Panc1 (cell line): ENCODE measurements around the gene SNPH.

ENCODE experiments used
- POLR2AphosphoS5 ChIP-seq: IDR thresholded peaks from 2 replicates; pipeline ENCODE4 v1.6.1; 2012; ENCODE audit warnings: mild to moderate bottlenecking, low read depth, low read length, moderate library complexity
- REST ChIP-seq, 2 experiments: IDR thresholded peaks; 2 replicates each; pipeline ENCODE4 v1.6.1; 2011 to 2012; ENCODE audit warnings: low read depth in 2 of 2, control low read depth in 1 of 2, low read length in 1 of 2, mild to moderate bottlenecking in 1 of 2, moderate library complexity in 1 of 2; ENCODE audit not compliant: insufficient read depth in 1 of 2
- TCF7L2 ChIP-seq: IDR thresholded peaks from 2 replicates; pipeline ENCODE4 v1.6.1; 2011; ENCODE audit warnings: mild to moderate bottlenecking, low read depth, low read length, inconsistent platforms
- TF ChIP-seq, protein P1 (sequence below): fragments of 450-650 bp; IDR thresholded peaks from 2 replicates; pipeline ENCODE4 v1.5.1; 2017; ENCODE audit warnings: mild to moderate bottlenecking

DNA sequence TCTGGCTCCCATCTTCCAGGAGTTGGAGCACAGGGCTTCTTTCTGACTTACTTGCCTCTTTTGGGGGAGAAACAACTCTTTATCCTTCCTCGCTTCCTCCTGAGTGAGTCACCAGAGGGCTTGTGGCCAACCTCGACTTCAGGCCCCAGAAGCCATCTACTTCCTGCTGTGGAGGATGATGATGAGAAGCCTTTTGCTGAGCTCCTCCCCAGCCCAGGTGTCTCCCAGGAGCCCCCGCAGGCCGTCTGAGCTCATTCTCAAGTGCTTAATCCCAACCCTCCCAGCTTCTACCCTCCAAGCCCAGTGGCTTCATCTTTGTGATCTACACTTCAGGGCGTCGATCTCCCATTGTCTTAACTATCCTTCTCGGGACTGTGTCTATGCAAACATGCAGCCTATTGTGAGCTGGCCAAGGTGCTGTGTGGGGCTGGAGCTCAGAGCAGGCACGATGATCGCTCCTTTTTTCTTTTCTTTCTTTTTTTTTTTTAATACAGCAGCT is 35.0 kb downstream of the SNPH start:
- TF ChIP-seq REST (IDR thresholded peaks at IDR 0.05; ENCODE audit: insufficient read depth in 1 of 2, low read depth in 2 of 2, low read length in 1 of 2) (no peak), POLR2AphosphoS5 (no peak), TCF7L2 (no peak)
- TF ChIP-seq, protein P1, sequence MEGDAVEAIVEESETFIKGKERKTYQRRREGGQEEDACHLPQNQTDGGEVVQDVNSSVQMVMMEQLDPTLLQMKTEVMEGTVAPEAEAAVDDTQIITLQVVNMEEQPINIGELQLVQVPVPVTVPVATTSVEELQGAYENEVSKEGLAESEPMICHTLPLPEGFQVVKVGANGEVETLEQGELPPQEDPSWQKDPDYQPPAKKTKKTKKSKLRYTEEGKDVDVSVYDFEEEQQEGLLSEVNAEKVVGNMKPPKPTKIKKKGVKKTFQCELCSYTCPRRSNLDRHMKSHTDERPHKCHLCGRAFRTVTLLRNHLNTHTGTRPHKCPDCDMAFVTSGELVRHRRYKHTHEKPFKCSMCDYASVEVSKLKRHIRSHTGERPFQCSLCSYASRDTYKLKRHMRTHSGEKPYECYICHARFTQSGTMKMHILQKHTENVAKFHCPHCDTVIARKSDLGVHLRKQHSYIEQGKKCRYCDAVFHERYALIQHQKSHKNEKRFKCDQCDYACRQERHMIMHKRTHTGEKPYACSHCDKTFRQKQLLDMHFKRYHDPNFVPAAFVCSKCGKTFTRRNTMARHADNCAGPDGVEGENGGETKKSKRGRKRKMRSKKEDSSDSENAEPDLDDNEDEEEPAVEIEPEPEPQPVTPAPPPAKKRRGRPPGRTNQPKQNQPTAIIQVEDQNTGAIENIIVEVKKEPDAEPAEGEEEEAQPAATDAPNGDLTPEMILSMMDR = no peak
